SU-DHL-6 (cell line): ENCODE results near the gene LINGO4.

Source experiments
- H2AFZ ChIP-seq: fragments of 200-600 bp; sonication (generic); 2 replicates; pipeline ENCODE4 v1.6.1; 2014; ENCODE audit warnings: low read depth, mild to moderate bottlenecking, moderate library complexity, mixed read lengths, antibody characterized with exemption, low read length; ENCODE audit not compliant: severe bottlenecking
- H3F3A ChIP-seq: fragments of 200-600 bp; shearing (Covaris generic); 2 replicates; pipeline ENCODE4 v1.6.0; 2016; ENCODE audit warnings: antibody characterized with exemption, mild to moderate bottlenecking; ENCODE audit not compliant: insufficient read depth
- H3K27ac ChIP-seq: fragments of 200-600 bp; sonication (generic); 2 replicates; pipeline ENCODE4 v1.5.1; 2016; ENCODE audit warnings: low read depth, mild to moderate bottlenecking, low read length, moderate library complexity, mixed read lengths
- H3K27me3 ChIP-seq: fragments of 200-600 bp; sonication (generic), shearing (Covaris generic); 2 replicates; pipeline ENCODE4 v1.6.0; 2014; ENCODE audit warnings: mild to moderate bottlenecking, low read length
- H3K36me3 ChIP-seq: fragments of 200-600 bp; sonication (generic); 2 replicates; pipeline ENCODE4 v1.6.1; 2014; ENCODE audit warnings: mild to moderate bottlenecking, low read length, mixed read lengths
- H3K4me2 ChIP-seq: fragments of 300-600, 200-600 bp; shearing (Covaris generic), sonication (generic); 2 replicates; pipeline ENCODE4 v1.6.0; 2014; ENCODE audit warnings: low read length, low read depth, mild to moderate bottlenecking; ENCODE audit not compliant: poor library complexity, severe bottlenecking
- H3K4me3 ChIP-seq: fragments of 200-600 bp; sonication (generic); 2 replicates; pipeline ENCODE4 v1.5.1; 2014; ENCODE audit warnings: antibody characterized with exemption, low read length, mild to moderate bottlenecking, mixed read lengths; ENCODE audit not compliant: insufficient read depth, poor library complexity, severe bottlenecking
- H3K79me2 ChIP-seq: fragments of 200-600 bp; sonication (generic); 2 replicates; pipeline ENCODE4 v1.6.1; 2014; ENCODE audit warnings: mild to moderate bottlenecking, low read length, moderate library complexity; ENCODE audit not compliant: insufficient read depth
- H3K9ac ChIP-seq: fragments of 200-600 bp; sonication (generic); 2 replicates; pipeline ENCODE4 v1.7.0; 2014; ENCODE audit warnings: mild to moderate bottlenecking, low read length
- H3K9me2 ChIP-seq: fragments of 200-600 bp; sonication (generic); replicated peaks from 2 replicates; pipeline ENCODE4 v1.6.1; 2014; ENCODE audit warnings: low read length; ENCODE audit not compliant: insufficient read depth
- H3K9me3 ChIP-seq: fragments of 200-600 bp; sonication (generic); 2 replicates; pipeline ENCODE4 v1.6.1; 2014; ENCODE audit warnings: low read length, mixed read lengths; ENCODE audit not compliant: insufficient read depth
- H4K20me1 ChIP-seq: fragments of 200-600 bp; sonication (generic); 2 replicates; pipeline ENCODE4 v1.6.1; 2014; ENCODE audit warnings: low read depth, mild to moderate bottlenecking, antibody characterized with exemption, low read length, moderate library complexity, mixed read lengths
- EZH2phosphoT487 ChIP-seq: fragments of 200-600 bp; sonication (generic), shearing (Covaris generic); conservative IDR thresholded peaks from 2 replicates; pipeline ENCODE4 v1.6.1; 2018; ENCODE audit warnings: mild to moderate bottlenecking, antibody characterized with exemption, low read length, moderate library complexity, mixed read lengths
- TF ChIP-seq, protein P1 (sequence below): fragments of 200-600 bp; sonication (generic); IDR thresholded peaks from one replicate; pipeline ENCODE4 v1.5.1; 2017; ENCODE audit warnings: antibody characterized with exemption, mild to moderate bottlenecking, low read length, moderate library complexity; ENCODE audit not compliant: insufficient read depth, poor library complexity, severe bottlenecking

LINGO4 gene

DNA sequence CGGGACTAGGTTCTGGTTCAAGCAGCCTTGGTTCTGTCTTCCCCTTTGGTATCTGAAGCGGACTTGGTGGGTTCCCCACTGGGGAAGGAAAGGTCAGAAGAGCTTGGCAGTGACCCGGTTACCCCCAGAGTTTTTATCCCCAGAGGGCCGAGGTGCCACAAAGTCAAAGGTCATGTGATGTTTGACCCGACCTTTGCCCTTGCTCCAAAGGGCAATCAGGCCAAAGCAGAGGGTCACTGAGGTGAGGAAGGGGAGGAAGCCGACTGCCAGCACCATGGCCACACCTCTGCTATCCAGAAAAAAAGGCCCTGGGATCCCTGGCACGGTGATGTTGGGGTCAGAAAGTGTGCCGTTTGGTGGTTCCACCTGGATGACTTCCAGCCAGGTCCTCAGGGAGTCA is 4.4 kb downstream of the LINGO4 start:
- Histone ChIP-seq H3K36me3 (no peaks in the 10 kb centered on the region), H3K9ac (no peak overlapping the region), H3K27ac (no peak overlapping the region), H3F3A (no peaks in the 10 kb centered on the region), H3K79me2 (no peaks in the 10 kb centered on the region), H2AFZ (no peak overlapping the region), H4K20me1 (no peaks in the 10 kb centered on the region), H3K4me2 (no peak overlapping the region), H3K9me2 (no peaks in the 10 kb centered on the region), H3K9me3 (no peaks in the 10 kb centered on the region), H3K27me3 (no peaks in the 10 kb centered on the region), H3K4me3 (no peak overlapping the region)
- TF ChIP-seq EZH2phosphoT487 = no peak
- TF ChIP-seq, protein P1, sequence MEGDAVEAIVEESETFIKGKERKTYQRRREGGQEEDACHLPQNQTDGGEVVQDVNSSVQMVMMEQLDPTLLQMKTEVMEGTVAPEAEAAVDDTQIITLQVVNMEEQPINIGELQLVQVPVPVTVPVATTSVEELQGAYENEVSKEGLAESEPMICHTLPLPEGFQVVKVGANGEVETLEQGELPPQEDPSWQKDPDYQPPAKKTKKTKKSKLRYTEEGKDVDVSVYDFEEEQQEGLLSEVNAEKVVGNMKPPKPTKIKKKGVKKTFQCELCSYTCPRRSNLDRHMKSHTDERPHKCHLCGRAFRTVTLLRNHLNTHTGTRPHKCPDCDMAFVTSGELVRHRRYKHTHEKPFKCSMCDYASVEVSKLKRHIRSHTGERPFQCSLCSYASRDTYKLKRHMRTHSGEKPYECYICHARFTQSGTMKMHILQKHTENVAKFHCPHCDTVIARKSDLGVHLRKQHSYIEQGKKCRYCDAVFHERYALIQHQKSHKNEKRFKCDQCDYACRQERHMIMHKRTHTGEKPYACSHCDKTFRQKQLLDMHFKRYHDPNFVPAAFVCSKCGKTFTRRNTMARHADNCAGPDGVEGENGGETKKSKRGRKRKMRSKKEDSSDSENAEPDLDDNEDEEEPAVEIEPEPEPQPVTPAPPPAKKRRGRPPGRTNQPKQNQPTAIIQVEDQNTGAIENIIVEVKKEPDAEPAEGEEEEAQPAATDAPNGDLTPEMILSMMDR = no peak

DNA sequence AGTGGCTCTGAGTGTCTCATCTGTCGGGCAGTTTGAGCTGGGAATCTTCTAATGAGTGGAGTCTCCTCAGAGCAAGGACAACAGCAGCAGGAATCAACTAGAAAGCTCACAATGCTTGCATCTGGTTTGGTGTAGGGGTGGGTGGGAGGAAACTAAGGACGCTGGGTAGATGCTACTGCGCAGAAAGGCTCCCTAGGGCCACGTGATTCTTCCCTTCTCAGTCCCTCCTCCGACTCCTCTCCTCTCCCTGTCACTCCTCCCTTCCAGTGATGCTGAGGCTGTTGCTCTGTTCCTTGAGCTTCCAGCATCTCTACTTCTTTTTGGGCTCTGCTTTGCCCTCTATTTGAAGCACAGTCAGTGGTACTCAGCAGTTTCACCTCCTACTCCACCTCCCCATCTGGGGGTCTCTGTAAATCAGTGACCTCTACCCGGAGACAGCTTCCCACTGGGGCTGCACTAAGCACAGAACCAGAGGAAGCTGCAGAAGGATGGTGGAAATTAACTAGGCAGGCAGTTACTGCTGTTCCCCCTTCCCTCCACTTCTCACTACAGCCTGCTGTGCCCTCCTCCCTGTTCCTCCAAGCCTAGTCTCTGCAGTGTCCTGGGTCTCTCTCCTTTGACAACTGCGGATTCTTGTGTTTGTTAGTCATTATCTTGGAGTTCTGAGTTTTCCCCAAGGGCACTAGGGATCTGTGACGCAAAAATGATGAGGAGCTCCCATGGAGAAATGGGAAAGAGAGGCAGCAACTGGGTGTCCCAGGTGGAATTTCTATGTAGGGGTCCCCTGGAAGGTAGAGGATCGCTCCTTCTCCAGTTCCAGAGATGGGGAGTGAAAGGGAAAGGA is 5.8 kb downstream of the LINGO4 start:
- no peak overlapping the region for H3K4me3 ChIP-seq
- no peaks in the 10 kb centered on the region for H3K79me2 ChIP-seq
- TF ChIP-seq, protein P1 = no peak
- no peak for TF ChIP-seq EZH2phosphoT487
- H3K4me2 ChIP-seq = no peak overlapping the region
- no peak overlapping the region for H3K27ac ChIP-seq
- H3K9me2 ChIP-seq = no peaks in the 10 kb centered on the region
- H3F3A ChIP-seq = no peaks in the 10 kb centered on the region
- H4K20me1 ChIP-seq = no peaks in the 10 kb centered on the region
- H3K9me3 ChIP-seq = no peaks in the 10 kb centered on the region
- H3K36me3 ChIP-seq = no peaks in the 10 kb centered on the region
- H2AFZ ChIP-seq = no peak overlapping the region
- no peaks in the 10 kb centered on the region for H3K27me3 ChIP-seq
- no peak overlapping the region for H3K9ac ChIP-seq

DNA sequence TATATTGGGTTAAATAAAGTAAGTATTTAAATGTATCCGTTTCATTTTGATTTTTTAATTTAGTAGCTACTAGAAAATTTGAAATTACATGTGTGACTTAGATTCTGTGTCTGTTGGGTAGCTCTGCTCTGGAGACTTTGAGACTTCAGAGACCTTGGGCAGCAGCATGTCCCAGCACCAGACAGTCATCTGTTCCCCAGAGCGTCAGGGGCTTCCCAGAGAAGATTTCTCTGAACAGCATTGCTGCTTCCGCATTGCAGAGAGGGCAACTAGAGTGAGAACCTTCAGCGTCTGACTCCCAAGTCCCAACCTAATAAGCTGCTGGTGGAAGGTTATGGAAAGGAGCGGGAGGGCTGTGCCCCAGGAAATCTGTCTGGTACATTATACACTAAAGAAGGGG is 6.6 kb downstream of the LINGO4 start:
- no peak overlapping the region for H3K27ac ChIP-seq
- no peaks in the 10 kb centered on the region for H3K36me3 ChIP-seq
- no peaks in the 10 kb centered on the region for H3K27me3 ChIP-seq
- H3K4me2 ChIP-seq = no peak overlapping the region
- no peaks in the 10 kb centered on the region for H3K9me2 ChIP-seq
- no peaks in the 10 kb centered on the region for H3F3A ChIP-seq
- H4K20me1 ChIP-seq = no peaks in the 10 kb centered on the region
- H3K4me3 ChIP-seq = no peak overlapping the region
- TF ChIP-seq, protein P1 = no peak
- no peak for TF ChIP-seq EZH2phosphoT487
- no peak overlapping the region for H2AFZ ChIP-seq
- no peaks in the 10 kb centered on the region for H3K79me2 ChIP-seq
- H3K9ac ChIP-seq = no peak overlapping the region
- H3K9me3 ChIP-seq = no peaks in the 10 kb centered on the region
